Kidney epithelial cell (primary cell): Measurements from ENCODE around the gene CELSR1. TPM values are rescaled to one million over a fixed set of nuclear protein-coding genes. Genes with fewer than 3 reads are reported as not detected.

Experiments used
- DNase-seq: peaks from one replicate; pipeline ENCODE4 v3.0.0-alpha.2; 2010; ENCODE audit warnings: low read depth
- H3K27me3 ChIP-seq: 2 replicates; pipeline ENCODE4 v1.6.0; 2011; ENCODE audit warnings: low read length; ENCODE audit not compliant: control insufficient read depth, insufficient read depth
- H3K36me3 ChIP-seq: 2 replicates; pipeline ENCODE4 v1.5.1; 2011; ENCODE audit warnings: low read length; ENCODE audit not compliant: control insufficient read depth, insufficient read depth
- H3K4me3 ChIP-seq: 2 replicates; pipeline ENCODE4 v1.5.1; 2011; ENCODE audit warnings: low read depth, mild to moderate bottlenecking, control low read depth, low read length
- CTCF ChIP-seq: IDR thresholded peaks from 2 replicates; pipeline ENCODE4 v1.5.1; 2011; ENCODE audit warnings: mild to moderate bottlenecking, moderate library complexity, low read length, control low read depth, inconsistent platforms; ENCODE audit not compliant: insufficient read depth, poor library complexity, severe bottlenecking
- total RNA-seq: library from RNA; depleted of rRNA; stranded (reverse); fragments of >200 nt; gene quantifications from 2 replicates; pipeline ENCODE4 v1.2.3, GENCODE V29; 2015

The CELSR1 gene
- total RNA-seq, 1 donor from 2014 or later, result 180 TPM

GRCh38 chr22:46409631-46410210 lies 127.7 kb downstream of the CELSR1 start:
- no peak for TF ChIP-seq CTCF
- H3K36me3 ChIP-seq, result peaks cover 1% of the 10 kb centered on the region
- no peak for DNase-seq
- H3K27me3 ChIP-seq, result no peaks in the 10 kb centered on the region
- H3K4me3 ChIP-seq, result no peak overlapping the region

DNA sequence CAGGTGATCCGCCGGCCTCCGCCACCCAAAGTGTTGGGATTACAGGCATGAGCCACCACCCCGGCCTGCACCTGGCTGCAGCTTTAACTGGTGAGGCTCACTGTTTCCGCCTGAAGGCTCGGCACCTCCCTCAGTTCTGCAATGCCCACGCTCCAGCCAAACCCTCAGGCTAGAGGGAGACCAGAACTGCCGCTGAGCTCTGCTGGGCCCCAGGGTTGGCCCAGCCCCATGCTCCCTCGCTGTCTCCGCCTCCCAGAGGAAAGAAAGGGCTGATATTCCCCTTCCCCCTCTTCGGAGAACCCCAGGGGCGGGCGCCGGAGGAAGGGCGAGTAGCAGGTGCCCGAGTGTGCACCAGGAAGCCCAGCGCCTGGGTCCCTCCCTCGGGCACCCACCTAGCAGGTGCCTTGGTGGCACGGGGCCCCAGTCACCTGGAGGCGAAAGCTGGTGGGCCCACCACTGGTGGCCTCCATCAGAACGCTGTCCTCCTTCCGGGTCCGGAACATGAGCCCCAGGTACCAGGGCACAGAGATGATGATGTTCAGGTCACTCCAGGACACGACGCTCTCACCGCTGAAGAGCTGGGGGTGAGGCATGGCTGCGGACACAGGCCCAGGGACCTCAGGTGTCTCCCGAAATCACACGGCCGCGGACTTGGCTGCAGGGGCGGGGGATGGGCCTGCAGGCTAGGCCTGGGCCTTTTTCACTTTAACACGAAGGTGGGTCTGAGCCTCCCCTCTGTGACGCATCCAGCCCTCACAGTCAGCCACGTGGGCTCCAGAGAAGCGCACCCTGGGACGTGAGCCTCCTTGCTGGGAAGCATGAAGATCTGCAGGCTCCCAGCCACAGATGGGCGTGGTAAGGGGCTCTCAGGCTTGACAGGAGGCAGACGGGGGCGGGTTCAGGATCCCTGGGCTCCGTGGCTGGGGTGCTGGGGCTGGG lies 128.6 kb downstream of the CELSR1 start:
- H3K27me3 ChIP-seq, result no peaks in the 10 kb centered on the region
- no peak overlapping the region for H3K4me3 ChIP-seq
- DNase-seq, result no peak
- no peak for TF ChIP-seq CTCF
- no peaks in the 10 kb centered on the region for H3K36me3 ChIP-seq

GRCh38 chr22:46407748-46408147 lies 129.7 kb downstream of the CELSR1 start:
- no peak for TF ChIP-seq CTCF
- no peak for DNase-seq
- Histone ChIP-seq H3K36me3 (no peaks in the 10 kb centered on the region), H3K27me3 (no peaks in the 10 kb centered on the region), H3K4me3 (no peak overlapping the region)

- TF ChIP-seq CTCF, result no peak
- DNase-seq, result no peak
- Histone ChIP-seq H3K36me3 (no peaks in the 10 kb centered on the region), H3K27me3 (no peaks in the 10 kb centered on the region), H3K4me3 (no peak overlapping the region)
These were observed 130.6 kb downstream of the CELSR1 start for GRCh38 chr22:46406791-46407190.

GRCh38 chr22:46406349-46406748 lies 131.1 kb downstream of the CELSR1 start:
- H3K27me3 ChIP-seq, result no peaks in the 10 kb centered on the region
- TF ChIP-seq CTCF, result no peak
- no peak overlapping the region for H3K4me3 ChIP-seq
- H3K36me3 ChIP-seq, result no peaks in the 10 kb centered on the region
- no peak for DNase-seq
